HG02870 (cell line): Measurements from ENCODE around the gene SFMBT2.
A peak's percentile ranks its signal among the peaks of the same experiment; 100 is the strongest.
"Not testable (repeated sequence)": the region's sequence is repeated elsewhere in the genome, so short reads cannot be mapped to it uniquely, and the experiment has no call there.

Experiments
- ATAC-seq: cut with Tn5 transposase; IDR thresholded peaks from one replicate; pipeline ENCODE4 v1.9.1; 2021; ENCODE audit warnings: mild to moderate bottlenecking, moderate library complexity; ENCODE audit not compliant: unreplicated experiment

Gene SFMBT2

GRCh38 chr10:7193369-7193768 is 217.5 kb downstream of the SFMBT2 start:
- ATAC-seq = peak; percentile 44

- peak; percentile 51 for ATAC-seq
Observed at GRCh38 chr10:7192831-7193361, 217.9 kb downstream of the SFMBT2 start.

GRCh38 chr10:7192061-7192460 is 218.8 kb downstream of the SFMBT2 start:
- no peak for ATAC-seq

GRCh38 chr10:7190772-7191171 is 220.1 kb downstream of the SFMBT2 start:
- not testable (repeated sequence) for ATAC-seq

GRCh38 chr10:7189909-7190308 is 220.9 kb downstream of the SFMBT2 start:
- ATAC-seq = no peak

GRCh38 chr10:7188456-7189050 is 222.3 kb downstream of the SFMBT2 start:
- no peak for ATAC-seq

- ATAC-seq = no peak
Observed at GRCh38 chr10:7186387-7187018, 224.3 kb downstream of the SFMBT2 start.

GRCh38 chr10:7185367-7185690 is 225.5 kb downstream of the SFMBT2 start:
- no peak for ATAC-seq

GRCh38 chr10:7184660-7185366 is 226.0 kb downstream of the SFMBT2 start:
- peak; percentile 59 for ATAC-seq

GRCh38 chr10:7184116-7184515 is 226.7 kb downstream of the SFMBT2 start:
- ATAC-seq = not testable (repeated sequence)

- not testable (repeated sequence) for ATAC-seq
Observed at GRCh38 chr10:7182327-7182726, 228.5 kb downstream of the SFMBT2 start.

- no peak for ATAC-seq
Observed at GRCh38 chr10:7181420-7181819, 229.4 kb downstream of the SFMBT2 start.

GRCh38 chr10:7179536-7179935 is 231.3 kb downstream of the SFMBT2 start:
- ATAC-seq = no peak

GRCh38 chr10:7173948-7174347 is 236.9 kb downstream of the SFMBT2 start:
- ATAC-seq = no peak

GRCh38 chr10:7171825-7172224 is 239.0 kb downstream of the SFMBT2 start:
- ATAC-seq = no peak

GRCh38 chr10:7170626-7171322 is 240.1 kb downstream of the SFMBT2 start:
- ATAC-seq = no peak

- ATAC-seq = no peak
Observed at GRCh38 chr10:7168414-7168813, 242.4 kb downstream of the SFMBT2 start.

GRCh38 chr10:7165500-7166177 is 245.2 kb downstream of the SFMBT2 start:
- no peak for ATAC-seq

GRCh38 chr10:7164955-7165354 is 245.9 kb downstream of the SFMBT2 start:
- ATAC-seq = no peak

GRCh38 chr10:7162331-7162730 is 248.5 kb downstream of the SFMBT2 start:
- no peak for ATAC-seq
